UCSD-AML1 (cell line): ENCODE results near the gene DRD1.
"Not testable (repeated sequence)": the region's sequence is repeated elsewhere in the genome, so short reads cannot be mapped to it uniquely, and the experiment has no call there.

Source experiments
- DNase-seq: peaks from one replicate; lab custom pipeline; 2025; ENCODE audit not compliant: unreplicated experiment; lab: John Stamatoyannopoulos, UW

Gene DRD1

GRCh38 chr5:175434800-175435199 is 9.2 kb downstream of the DRD1 start:
- no peak for DNase-seq

- no peak for DNase-seq
These were observed 16.2 kb downstream of the DRD1 start for GRCh38 chr5:175427762-175428161.

- DNase-seq = not testable (repeated sequence)
These were observed 19.4 kb downstream of the DRD1 start for GRCh38 chr5:175424594-175424993.

- no peak for DNase-seq
These were observed 21.9 kb downstream of the DRD1 start for GRCh38 chr5:175422058-175422457.

- no peak for DNase-seq
These were observed 23.6 kb downstream of the DRD1 start for GRCh38 chr5:175420383-175420782.

- no peak for DNase-seq
These were observed 25.7 kb downstream of the DRD1 start for GRCh38 chr5:175418251-175418650.

GRCh38 chr5:175417384-175417783 is 26.6 kb downstream of the DRD1 start:
- DNase-seq = no peak

GRCh38 chr5:175415303-175415702 is 28.7 kb downstream of the DRD1 start:
- DNase-seq = no peak

- DNase-seq = no peak
These were observed 33.1 kb downstream of the DRD1 start for GRCh38 chr5:175410926-175411325.

GRCh38 chr5:175406300-175406699 is 37.7 kb downstream of the DRD1 start:
- no peak for DNase-seq

GRCh38 chr5:175397590-175398297 is 46.2 kb downstream of the DRD1 start:
- not testable (repeated sequence) for DNase-seq

- not testable (repeated sequence) for DNase-seq
These were observed 48.6 kb downstream of the DRD1 start for GRCh38 chr5:175395430-175395829.

GRCh38 chr5:175394601-175395000 is 49.4 kb downstream of the DRD1 start:
- DNase-seq = no peak

GRCh38 chr5:175393897-175394296 is 50.1 kb downstream of the DRD1 start:
- no peak for DNase-seq

- no peak for DNase-seq
These were observed 51.7 kb downstream of the DRD1 start for GRCh38 chr5:175392236-175392635.

GRCh38 chr5:175390352-175391083 is 53.5 kb downstream of the DRD1 start:
- DNase-seq = no peak
